ENCODE data around the gene PAX2. TPM values are rescaled to one million over a fixed set of nuclear protein-coding genes. Genes with fewer than 3 reads are reported as not detected.
A peak's percentile ranks its signal among the peaks of the same experiment; 100 is the strongest.

Gene PAX2
- total and polyA plus RNA-seq, 3 donors from 2014 or later, result 1.1 to 3.7 (median 1.5) TPM

- intact Hi-C loops (cut with DNase I; ENCODE audit: low total_unique reads), result no loop called here
- Histone ChIP-seq H3K4me1 (no peaks in the 10 kb centered on the region), H3K27me3 (no peaks in the 10 kb centered on the region), H3K4me3 (no peak overlapping the region), H3K27ac (no peak overlapping the region), H3K36me3 (ENCODE audit: low read depth, missing control alignments) (no peaks in the 10 kb centered on the region), H3K9me3 (no peaks in the 10 kb centered on the region)
- peak in 2 of 3 experiments; percentile 38 to 43 for TF ChIP-seq CTCF (IDR thresholded peaks at IDR 0.05)
- TF ChIP-seq POLR2A (IDR thresholded peaks at IDR 0.05), result no peak
- peak; percentile 71 for DNase-seq
- WGBS, 2 donors, result 54 to 72% methylated on average over 8 to 11 of the region's 11 CpGs
Measured at GRCh38 chr10:100872034-100872791, 126.8 kb downstream of the PAX2 start.

- H3K4me1 ChIP-seq, result no peaks in the 10 kb centered on the region
- no peak overlapping the region for H3K4me3 ChIP-seq
- intact Hi-C loops (cut with DNase I; ENCODE audit: low total_unique reads), result no loop called here
- no peaks in the 10 kb centered on the region for H3K9me3 ChIP-seq
- TF ChIP-seq CTCF (IDR thresholded peaks at IDR 0.05), result no peak
- no peak for TF ChIP-seq POLR2A (IDR thresholded peaks at IDR 0.05)
- no peaks in the 10 kb centered on the region for H3K36me3 ChIP-seq (ENCODE audit: low read depth, missing control alignments)
- H3K27me3 ChIP-seq, result no peaks in the 10 kb centered on the region
- H3K27ac ChIP-seq, result no peak overlapping the region
- DNase-seq, result no peak
- 78 to 79% methylated on average over 4 to 7 of the region's 7 CpGs for WGBS, 2 donors
Measured at GRCh38 chr10:100873146-100873826, 127.9 kb downstream of the PAX2 start.

GRCh38 chr10:100873827-100874326 lies 128.5 kb downstream of the PAX2 start:
- no peak for TF ChIP-seq CTCF (IDR thresholded peaks at IDR 0.05)
- TF ChIP-seq POLR2A (IDR thresholded peaks at IDR 0.05), result no peak
- Histone ChIP-seq H3K4me1 (no peaks in the 10 kb centered on the region), H3K4me3 (no peak overlapping the region), H3K36me3 (ENCODE audit: low read depth, missing control alignments) (no peaks in the 10 kb centered on the region), H3K27ac (no peak overlapping the region), H3K27me3 (no peaks in the 10 kb centered on the region), H3K9me3 (no peaks in the 10 kb centered on the region)
- no peak for DNase-seq
- 87 to 90% methylated on average over 9 to 14 of the region's 14 CpGs for WGBS, 2 donors
- intact Hi-C loops (cut with DNase I; ENCODE audit: low total_unique reads), result no loop called here

- Histone ChIP-seq H3K27me3 (no peaks in the 10 kb centered on the region), H3K4me3 (no peak overlapping the region), H3K9me3 (no peaks in the 10 kb centered on the region), H3K36me3 (ENCODE audit: low read depth, missing control alignments) (no peaks in the 10 kb centered on the region), H3K4me1 (no peaks in the 10 kb centered on the region), H3K27ac (no peak overlapping the region)
- no peak for DNase-seq
- intact Hi-C loops (cut with DNase I; ENCODE audit: low total_unique reads), result no loop called here
- TF ChIP-seq CTCF (IDR thresholded peaks at IDR 0.05), result no peak
- WGBS, 2 donors, result 82 to 85% methylated on average over 20 of the region's 20 CpGs
Measured at GRCh38 chr10:100874702-100875483, 129.5 kb downstream of the PAX2 start.

Measured in testis (tissue), 3 donors.